ENCODE results near the gene SENP6. TPM values are rescaled to one million over a fixed set of nuclear protein-coding genes. Genes with fewer than 3 reads are reported as not detected.
"Not testable (repeated sequence)": the region's sequence is repeated elsewhere in the genome, so short reads cannot be mapped to it uniquely, and the experiment has no call there.

The SENP6 gene
- polyA plus RNA-seq, 1 donor (not counting 4 experiments of a cell fraction or from before 2014, with no cell fraction given), result 41.1 TPM

DNA sequence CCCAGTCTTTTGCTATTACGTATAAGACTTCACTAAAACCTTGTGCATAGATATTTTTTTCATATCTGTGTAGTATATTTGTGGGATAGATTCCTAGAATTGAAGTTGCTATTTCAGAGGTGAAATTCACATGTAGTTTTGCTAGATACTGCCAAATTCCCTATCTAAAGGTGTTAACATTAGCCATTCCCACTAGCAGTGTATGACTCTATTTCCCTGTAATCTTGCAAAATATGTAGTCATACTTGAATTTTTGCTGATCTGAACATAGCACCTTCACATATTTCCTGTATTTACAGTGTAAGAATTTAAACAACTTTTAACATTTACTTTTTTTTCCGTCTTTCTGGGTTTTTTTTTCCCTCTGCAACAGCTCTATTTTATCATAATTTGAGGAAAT lies 24.9 kb downstream of the SENP6 start:
- Histone ChIP-seq H3K36me3 (ENCODE audit: control insufficient read depth in 2 of 2, extremely low read depth in 1 of 2, insufficient read depth in 2 of 2, low read length in 2 of 2) (peaks cover 0 to 1% of the 10 kb centered on the region in 2 experiments), H4K20me1 (ENCODE audit: control insufficient read depth, extremely low read depth, insufficient read depth, low read length) (peaks cover 4% of the 10 kb centered on the region), H3K4me1 (ENCODE audit: control insufficient read depth, extremely low read depth, insufficient read depth, low read length) (no peaks in the 10 kb centered on the region), H2AFZ (ENCODE audit: control insufficient read depth, low read length) (no peak overlapping the region), H3K9me3 (ENCODE audit: control insufficient read depth, low read depth, low read length) (no peaks in the 10 kb centered on the region), H3K9me1 (ENCODE audit: control insufficient read depth, extremely low read depth, insufficient read depth, low read length) (no peaks in the 10 kb centered on the region), H3K27ac (ENCODE audit: control insufficient read depth, insufficient read depth, low read length) (no peak overlapping the region), H3K27me3 (ENCODE audit: control insufficient read depth, extremely low read depth, insufficient read depth, low read length) (no peaks in the 10 kb centered on the region), H3K4me2 (ENCODE audit: control insufficient read depth, extremely low read depth, insufficient read depth, low read depth, low read length) (no peak overlapping the region), H3K9ac (ENCODE audit: control insufficient read depth, extremely low read depth, insufficient read depth, low read length) (no peak overlapping the region), H3K79me2 (ENCODE audit: control insufficient read depth, insufficient read depth, low read length) (peaks cover 42% of the 10 kb centered on the region), H3K4me3 (ENCODE audit: control insufficient read depth in 2 of 3, extremely low read depth in 1 of 3, insufficient read depth in 2 of 3, low read depth in 1 of 3, low read length in 3 of 3) (no peak overlapping the region)
- dilution Hi-C loops (cut with MboI; ENCODE audit: extremely low pct_ligation_motif_present, low sequenced_read_pairs), result no loop called here
- FAIRE-seq (no peak), DNase-seq (ENCODE audit: low read depth, low spot score) (no peak)
- TF ChIP-seq, protein P1, sequence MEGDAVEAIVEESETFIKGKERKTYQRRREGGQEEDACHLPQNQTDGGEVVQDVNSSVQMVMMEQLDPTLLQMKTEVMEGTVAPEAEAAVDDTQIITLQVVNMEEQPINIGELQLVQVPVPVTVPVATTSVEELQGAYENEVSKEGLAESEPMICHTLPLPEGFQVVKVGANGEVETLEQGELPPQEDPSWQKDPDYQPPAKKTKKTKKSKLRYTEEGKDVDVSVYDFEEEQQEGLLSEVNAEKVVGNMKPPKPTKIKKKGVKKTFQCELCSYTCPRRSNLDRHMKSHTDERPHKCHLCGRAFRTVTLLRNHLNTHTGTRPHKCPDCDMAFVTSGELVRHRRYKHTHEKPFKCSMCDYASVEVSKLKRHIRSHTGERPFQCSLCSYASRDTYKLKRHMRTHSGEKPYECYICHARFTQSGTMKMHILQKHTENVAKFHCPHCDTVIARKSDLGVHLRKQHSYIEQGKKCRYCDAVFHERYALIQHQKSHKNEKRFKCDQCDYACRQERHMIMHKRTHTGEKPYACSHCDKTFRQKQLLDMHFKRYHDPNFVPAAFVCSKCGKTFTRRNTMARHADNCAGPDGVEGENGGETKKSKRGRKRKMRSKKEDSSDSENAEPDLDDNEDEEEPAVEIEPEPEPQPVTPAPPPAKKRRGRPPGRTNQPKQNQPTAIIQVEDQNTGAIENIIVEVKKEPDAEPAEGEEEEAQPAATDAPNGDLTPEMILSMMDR (optimal IDR thresholded peaks at IDR 0.05 in 1 of 3, IDR thresholded peaks at IDR 0.05 in 1 of 3, conservative IDR thresholded peaks at IDR 0.05 in 1 of 3; ENCODE audit: extremely low read depth in 1 of 3, insufficient read depth in 2 of 3, low read length in 3 of 3), result no peak
- TF ChIP-seq EZH2 (IDR thresholded peaks at IDR 0.05; ENCODE audit: low read length), result no peak

DNA sequence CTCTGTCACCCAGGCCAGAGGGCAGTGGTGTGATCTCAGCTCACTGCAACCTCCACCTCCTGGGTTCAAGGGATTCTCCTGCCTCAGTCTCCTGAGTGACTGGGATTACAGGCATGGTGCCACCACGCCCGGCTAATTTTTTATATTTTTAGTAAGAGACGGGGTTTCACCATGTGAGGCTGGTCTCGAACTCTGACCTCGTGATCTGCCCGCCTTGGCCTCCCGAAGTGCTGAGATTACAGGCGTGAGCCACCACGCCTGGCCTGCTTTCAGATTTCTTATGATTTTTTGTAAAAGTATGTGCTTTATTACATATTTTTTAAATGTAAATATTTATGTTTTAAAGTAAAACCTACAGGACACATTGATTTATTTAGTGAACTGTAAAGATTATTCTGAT lies 26.0 kb downstream of the SENP6 start:
- FAIRE-seq; H3K27ac ChIP-seq (ENCODE audit: control insufficient read depth, insufficient read depth, low read length); DNase-seq (ENCODE audit: low read depth, low spot score); H3K9ac ChIP-seq (ENCODE audit: control insufficient read depth, extremely low read depth, insufficient read depth, low read length); H3K27me3 ChIP-seq (ENCODE audit: control insufficient read depth, extremely low read depth, insufficient read depth, low read length); H4K20me1 ChIP-seq (ENCODE audit: control insufficient read depth, extremely low read depth, insufficient read depth, low read length); H3K9me3 ChIP-seq (ENCODE audit: control insufficient read depth, low read depth, low read length); H2AFZ ChIP-seq (ENCODE audit: control insufficient read depth, low read length); H3K36me3 ChIP-seq (ENCODE audit: control insufficient read depth in 2 of 2, extremely low read depth in 1 of 2, insufficient read depth in 2 of 2, low read length in 2 of 2); H3K4me3 ChIP-seq (ENCODE audit: control insufficient read depth in 2 of 3, extremely low read depth in 1 of 3, insufficient read depth in 2 of 3, low read depth in 1 of 3, low read length in 3 of 3); H3K4me1 ChIP-seq (ENCODE audit: control insufficient read depth, extremely low read depth, insufficient read depth, low read length); H3K9me1 ChIP-seq (ENCODE audit: control insufficient read depth, extremely low read depth, insufficient read depth, low read length); H3K4me2 ChIP-seq (ENCODE audit: control insufficient read depth, extremely low read depth, insufficient read depth, low read depth, low read length); dilution Hi-C loops (cut with MboI; ENCODE audit: extremely low pct_ligation_motif_present, low sequenced_read_pairs): not testable (repeated sequence)
- peaks cover 35% of the 10 kb centered on the region for H3K79me2 ChIP-seq (ENCODE audit: control insufficient read depth, insufficient read depth, low read length)

Measured in keratinocyte (primary cell).